GM19372 (cell line): ENCODE results near the gene GPR183.

ENCODE experiments used
- ATAC-seq: cut with Tn5 transposase; IDR thresholded peaks from one replicate; pipeline ENCODE4 v1.9.1; 2021; ENCODE audit warnings: mild to moderate bottlenecking, low read depth, moderate library complexity; ENCODE audit not compliant: unreplicated experiment

The GPR183 gene, protein sequence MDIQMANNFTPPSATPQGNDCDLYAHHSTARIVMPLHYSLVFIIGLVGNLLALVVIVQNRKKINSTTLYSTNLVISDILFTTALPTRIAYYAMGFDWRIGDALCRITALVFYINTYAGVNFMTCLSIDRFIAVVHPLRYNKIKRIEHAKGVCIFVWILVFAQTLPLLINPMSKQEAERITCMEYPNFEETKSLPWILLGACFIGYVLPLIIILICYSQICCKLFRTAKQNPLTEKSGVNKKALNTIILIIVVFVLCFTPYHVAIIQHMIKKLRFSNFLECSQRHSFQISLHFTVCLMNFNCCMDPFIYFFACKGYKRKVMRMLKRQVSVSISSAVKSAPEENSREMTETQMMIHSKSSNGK

GRCh38 chr13:99307247-99307646 lies at the start of gene GPR183:
Gene GPR183 (minus strand): TSS chr13:99307399. CDS start chr13:99296145, 11,254 bp downstream.
- peak; percentile 50 for ATAC-seq

DNA sequence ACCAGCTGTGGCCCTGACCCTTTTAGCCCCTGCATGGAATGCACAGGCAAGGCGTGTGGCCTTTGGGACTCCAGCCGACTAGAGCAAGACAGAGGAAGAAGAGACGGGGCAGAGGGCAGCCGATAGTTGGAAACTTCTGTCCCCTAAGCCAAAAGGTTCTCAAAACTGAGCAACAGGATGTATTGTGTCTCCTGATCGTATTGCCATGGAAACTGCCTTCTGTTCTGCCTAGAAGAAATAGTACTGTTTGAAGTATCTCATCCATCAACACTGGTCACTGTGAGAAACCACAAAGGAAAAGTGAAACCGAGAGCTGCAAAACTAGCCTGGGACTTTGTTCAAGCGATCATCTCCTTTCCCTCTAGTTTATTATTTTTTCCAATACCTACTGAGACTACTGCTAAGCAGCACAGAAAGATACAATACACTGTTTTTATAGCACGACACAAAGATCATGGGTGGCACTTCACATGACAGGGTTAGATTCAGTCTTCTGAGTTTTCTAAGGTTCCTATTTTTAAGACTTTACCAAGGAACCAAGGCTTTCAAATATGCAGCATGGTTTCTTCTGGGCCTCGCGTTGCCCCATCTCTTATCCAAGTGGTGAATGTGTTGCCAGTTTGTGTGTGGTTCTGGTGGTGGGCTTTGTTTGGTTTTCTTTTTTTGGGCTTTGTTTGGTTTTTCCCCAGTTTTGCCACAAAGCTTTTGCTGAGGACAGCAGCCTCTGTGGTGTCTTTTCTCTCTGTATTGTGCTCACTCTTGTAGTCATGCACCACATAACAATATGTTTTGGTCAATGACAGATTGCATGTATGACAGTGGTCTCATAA lies 49.3 kb upstream of the GPR183 start:
- ATAC-seq, result peak; percentile 42

- no peak for ATAC-seq
Measured at GRCh38 chr13:99356012-99356261, 48.7 kb upstream of the GPR183 start.

DNA sequence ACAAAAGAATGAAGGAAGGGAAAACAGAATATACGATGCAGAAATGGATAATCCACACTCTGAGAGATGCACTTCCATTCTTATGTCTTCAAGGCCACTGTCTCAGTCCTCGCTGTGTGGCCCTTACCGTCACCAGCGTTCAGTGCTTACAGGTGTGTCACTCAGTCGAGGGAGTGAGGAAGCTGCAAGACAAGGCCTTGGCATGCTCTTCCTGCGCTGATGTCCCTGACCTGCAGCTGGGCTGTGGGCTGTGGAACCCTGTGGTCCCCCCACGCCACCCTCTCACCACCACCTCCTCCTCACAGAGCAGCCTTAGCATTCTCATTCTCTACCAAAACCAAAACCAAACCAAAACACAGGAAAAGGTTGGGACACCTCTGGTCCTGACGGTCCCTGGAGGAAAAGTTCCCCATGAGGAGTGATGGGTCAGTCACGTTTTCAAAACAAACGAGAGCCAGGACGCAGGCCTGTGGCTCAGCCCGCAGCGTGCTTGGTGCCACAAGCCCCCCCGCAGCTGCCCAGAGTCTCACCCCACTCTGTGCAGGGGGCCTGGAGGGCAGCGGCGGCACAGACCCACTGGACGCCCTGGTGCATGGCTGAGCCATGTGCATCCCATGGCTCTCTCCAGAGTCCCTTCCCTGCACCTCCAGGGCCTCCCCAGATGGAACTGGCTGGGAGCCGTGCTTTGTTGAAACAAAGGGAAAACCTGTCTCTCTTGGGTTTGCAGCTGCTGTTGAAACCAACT lies 48.2 kb upstream of the GPR183 start:
- ATAC-seq, result no peak

- ATAC-seq, result no peak
Measured at GRCh38 chr13:99354371-99354951, 47.3 kb upstream of the GPR183 start.

- ATAC-seq, result no peak
Measured at GRCh38 chr13:99353836-99354235, 46.6 kb upstream of the GPR183 start.

GRCh38 chr13:99353246-99353600 lies 46.0 kb upstream of the GPR183 start:
- ATAC-seq, result no peak

DNA sequence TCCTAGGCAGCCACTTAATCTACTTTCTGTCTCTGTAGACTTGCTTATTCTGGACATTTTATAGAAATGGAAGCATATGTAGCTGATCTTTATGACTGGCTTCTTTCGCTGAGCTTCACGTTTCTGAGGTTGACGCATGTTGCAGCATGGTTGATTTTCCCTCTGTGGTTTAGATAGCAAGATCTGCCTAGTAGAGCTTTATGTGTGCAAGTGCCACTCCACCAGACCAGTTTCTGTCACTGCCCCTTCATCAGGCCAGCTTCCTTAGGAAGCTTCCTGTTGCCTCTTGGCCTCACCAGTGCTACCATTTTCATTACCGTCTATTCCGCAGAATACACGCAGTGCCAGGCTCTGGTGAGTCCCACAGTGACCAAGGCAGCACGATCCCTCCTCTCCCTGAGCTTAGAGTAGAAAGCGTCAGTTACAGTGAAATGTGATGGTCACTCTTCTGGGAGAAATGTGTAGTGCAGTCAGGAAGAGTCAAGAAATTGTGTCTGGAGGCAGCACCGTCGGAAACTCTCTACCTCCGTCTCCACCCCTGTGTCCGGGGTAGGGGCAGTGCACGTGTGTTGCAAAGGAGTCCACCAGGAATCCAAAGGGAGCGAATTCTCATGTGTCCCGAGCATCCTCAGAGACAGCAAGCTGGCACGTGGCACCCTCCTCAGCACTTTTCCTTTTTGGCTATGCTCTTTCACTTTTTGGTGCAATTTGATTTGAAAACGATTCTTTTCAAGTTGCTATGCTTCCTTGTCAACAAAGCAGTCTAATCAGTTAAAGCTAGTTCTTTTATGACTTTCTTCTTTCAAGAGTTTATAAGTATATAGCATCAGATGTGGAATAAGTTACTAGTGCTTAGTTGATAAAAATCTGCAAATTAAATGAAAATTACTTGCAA lies 45.4 kb upstream of the GPR183 start:
- no peak for ATAC-seq

DNA sequence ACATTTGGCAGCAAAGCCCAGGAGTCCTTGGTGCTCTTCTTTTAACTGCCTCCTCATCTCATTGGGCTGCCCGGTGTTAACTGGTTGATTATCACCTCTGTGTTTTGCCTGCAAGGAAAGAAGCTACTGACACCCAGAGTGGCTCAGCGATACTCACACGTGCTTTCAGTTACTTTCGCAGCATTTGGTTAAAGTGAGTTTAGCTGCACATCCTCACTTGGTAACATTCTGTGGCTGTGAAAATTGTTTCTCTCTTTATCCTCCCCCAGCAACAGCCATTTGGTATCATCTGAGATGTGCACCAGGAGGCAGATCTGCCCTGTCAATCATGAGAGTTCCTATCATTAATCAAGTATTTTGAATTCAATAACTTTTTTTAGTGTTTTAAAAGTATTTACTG lies 44.6 kb upstream of the GPR183 start:
- peak; percentile 40 for ATAC-seq

DNA sequence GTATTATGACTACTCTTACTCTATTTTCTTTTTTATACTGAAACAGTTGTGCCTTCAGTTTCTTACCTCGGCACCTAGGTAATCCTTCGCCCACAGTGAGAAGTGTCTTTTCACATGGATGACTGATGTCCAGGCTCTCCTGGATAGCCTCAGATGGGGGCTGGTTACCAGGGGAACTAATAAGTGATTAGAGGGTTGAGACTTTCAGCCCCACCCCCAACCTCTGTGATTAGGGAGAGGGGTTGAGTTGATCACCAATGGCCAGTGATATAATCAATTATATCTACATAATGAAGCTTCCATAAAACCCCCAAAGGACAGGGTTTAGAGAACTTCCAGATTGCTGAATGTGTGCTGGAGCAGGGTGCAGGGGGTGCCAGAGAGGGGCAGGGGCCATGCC lies 43.0 kb upstream of the GPR183 start:
- no peak for ATAC-seq

- no peak for ATAC-seq
Measured at GRCh38 chr13:99347911-99348451, 40.8 kb upstream of the GPR183 start.

GRCh38 chr13:99347335-99347878 lies 40.2 kb upstream of the GPR183 start:
- no peak for ATAC-seq

GRCh38 chr13:99346335-99347042 lies 39.3 kb upstream of the GPR183 start:
- ATAC-seq, result no peak

- no peak for ATAC-seq
Measured at GRCh38 chr13:99345345-99345744, 38.1 kb upstream of the GPR183 start.

GRCh38 chr13:99344610-99345208 lies 37.5 kb upstream of the GPR183 start:
- ATAC-seq, result no peak

GRCh38 chr13:99342723-99343315 lies 35.6 kb upstream of the GPR183 start:
- ATAC-seq, result no peak

GRCh38 chr13:99341969-99342722 lies 34.9 kb upstream of the GPR183 start:
- no peak for ATAC-seq
